ENCODE data around the gene FAM81B. TPM values are rescaled to one million over a fixed set of nuclear protein-coding genes. Genes with fewer than 3 reads are reported as not detected.

Gene FAM81B
- total RNA-seq, 2 experiments from 2014 or later: not detected

- Histone ChIP-seq H3K27ac (ENCODE audit: low read depth, low read length, poor library complexity, severe bottlenecking) (no peak overlapping the region), H2AFZ (ENCODE audit: low read length) (no peak overlapping the region), H4K20me1 (ENCODE audit: insufficient read depth, low read length) (no peaks in the 10 kb centered on the region), H3K79me2 (ENCODE audit: insufficient read depth, low read depth, low read length) (no peaks in the 10 kb centered on the region), H3K4me3 (ENCODE audit: low read depth, low read length, poor library complexity, severe bottlenecking) (no peak overlapping the region), H3K4me2 (ENCODE audit: low read length) (no peak overlapping the region), H3K4me1 (ENCODE audit: insufficient read depth, low read length, poor library complexity, severe bottlenecking) (no peaks in the 10 kb centered on the region), H3K9me3 (ENCODE audit: low read length) (no peaks in the 10 kb centered on the region), H3K36me3 (ENCODE audit: insufficient read depth, low read length) (no peaks in the 10 kb centered on the region), H3K9me2 (ENCODE audit: insufficient read depth, low read length) (no peaks in the 10 kb centered on the region)
- CTCF ChIA-PET (ENCODE audit: unreplicated experiment): no interaction called here
- POLR2A ChIA-PET: interaction anchor here (0.5 kb wide), 1 partner anchor 1366 kb away, joined by 4 read pairs; no protein-coding TSS in a partner anchor
- DNase-seq (ENCODE audit: low spot score): no peak
- TF ChIP-seq EZH2phosphoT487 (IDR thresholded peaks at IDR 0.05; ENCODE audit: borderline replicate concordance, low read depth, low read length): no peak
- no peak for TF ChIP-seq CTCF (conservative IDR thresholded peaks at IDR 0.05; ENCODE audit: low read length)
- no TSS peak for BruUV-seq (replicated peaks)
- intact Hi-C loops (cut with micrococcal nuclease; ENCODE audit: unreplicated experiment): no loop called here
These were observed 21.4 kb upstream of the FAM81B start for GRCh38 chr5:95369782-95370181.

GRCh38 chr5:95374061-95374460 lies 17.1 kb upstream of the FAM81B start:
- intact Hi-C loops (cut with micrococcal nuclease; ENCODE audit: unreplicated experiment): no loop called here

More at GRCh38 chr5:95374061-95374460, 17.1 kb upstream of the FAM81B start:
- TF ChIP-seq CTCF (conservative IDR thresholded peaks at IDR 0.05; ENCODE audit: low read length) (no peak), EZH2phosphoT487 (IDR thresholded peaks at IDR 0.05; ENCODE audit: borderline replicate concordance, low read depth, low read length) (no peak)
- Histone ChIP-seq H3K36me3 (ENCODE audit: insufficient read depth, low read length) (no peaks in the 10 kb centered on the region), H3K27ac (ENCODE audit: low read depth, low read length, poor library complexity, severe bottlenecking) (no peak overlapping the region), H3K79me2 (ENCODE audit: insufficient read depth, low read depth, low read length) (no peaks in the 10 kb centered on the region), H3K9me3 (ENCODE audit: low read length) (no peaks in the 10 kb centered on the region), H3K4me1 (ENCODE audit: insufficient read depth, low read length, poor library complexity, severe bottlenecking) (no peaks in the 10 kb centered on the region), H2AFZ (ENCODE audit: low read length) (no peak overlapping the region), H3K9me2 (ENCODE audit: insufficient read depth, low read length) (0 out of 2 replicates have a peak, but pooled peaks cover 4% of the 10 kb centered on the region), H3K4me3 (ENCODE audit: low read depth, low read length, poor library complexity, severe bottlenecking) (no peak overlapping the region), H4K20me1 (ENCODE audit: insufficient read depth, low read length) (no peaks in the 10 kb centered on the region), H3K4me2 (ENCODE audit: low read length) (no peak overlapping the region)
- no peak for DNase-seq (ENCODE audit: low spot score)
- BruUV-seq (replicated peaks): no TSS peak
- POLR2A ChIA-PET: no interaction called here
- CTCF ChIA-PET (ENCODE audit: unreplicated experiment): no interaction called here

Data from OCI-LY7 (cell line).